Pancreas (tissue), 10 donors: ENCODE measurements around the gene CARMIL3. TPM values are rescaled to one million over a fixed set of nuclear protein-coding genes. Genes with fewer than 3 reads are reported as not detected.
A peak's percentile ranks its signal among the peaks of the same experiment; 100 is the strongest.

Experiments
- ATAC-seq, 4 donors: fragments of 200-7000 bp; cut with Tn5 transposase; one replicate each; pipeline versions ENCODE4 v1.8.0 to v1.9.1; 2020; ENCODE audit warnings: mild to moderate bottlenecking in 4 of 4, moderate library complexity in 4 of 4
- DNase-seq, 6 donors: peaks; one replicate each; pipeline ENCODE4 v3.0.0-alpha.2; 2020
- FAIRE-seq: peaks from 2 replicates; lab custom pipeline; 2012; peaks lifted over from hg19 to GRCh38; lab: Jason Lieb, UNC
- H3K27ac ChIP-seq, 4 donors: fragments of 200-600 bp; sonication (generic); 1 replicate in 3 of 4; 2 replicates in 1 of 4; pipeline versions ENCODE4 v1.5.0 to v1.8.0; 2020
- H3K27me3 ChIP-seq, 4 donors: fragments of 200-600 bp; one replicate each; pipeline ENCODE4 v1.8.0; 2021
- H3K36me3 ChIP-seq, 3 donors: fragments of 200-600 bp; sonication (generic) in 1 of 3; one replicate each; pipeline versions ENCODE4 v1.5.0 to v1.8.0; 2020 to 2021
- H3K4me1 ChIP-seq, 3 donors: fragments of 200-600 bp; one replicate each; pipeline ENCODE4 v1.8.0; 2021
- H3K4me3 ChIP-seq, 4 donors: fragments of 200-600 bp; sonication (generic) in 2 of 4; one replicate each; pipeline versions ENCODE4 v1.5.0 to v1.8.0; 2020 to 2021
- H3K9me3 ChIP-seq, 4 donors: fragments of 200-600 bp; one replicate each; pipeline ENCODE4 v1.8.0; 2021
- WGBS, 2 donors: extraction: QIAGEN DNeasy Blood & Tissue Kit; methylation state at CpG; one replicate each; pipeline ENCODE4 v1.1.7; 2013; 5-methylcytosine and 5-hydroxymethylcytosine counted together
- intact Hi-C, 3 donors: fragments of 100-400 bp; cut with DNase I; formaldehyde crosslinking; loops; one replicate each; pipeline versions ENCODE4 v1.11.1 to v1.14.2; 2022
- polyA plus RNA-seq, 2 donors: library from polyadenylated mRNA; stranded (reverse); fragments of 200-250 nt; gene quantifications; one replicate each; pipeline ENCODE4 v1.2.3, GENCODE V29; 2013
- total RNA-seq, 6 donors: library from RNA; stranded (reverse); fragmentation: NEBNext Ultra II Directional in 4 of 6; extraction: Animal tissue kit (Norgen Biotek cat#: 25700) in 4 of 6; gene quantifications; one replicate each; pipeline versions ENCODE4 v1.2.1 to v1.2.4, GENCODE V29; 2021 to 2023
- TF ChIP-seq, protein P1 (sequence below), 4 donors: fragments of 200-600 bp; sonication (generic) in 3 of 4; IDR thresholded peaks; one replicate each; pipeline versions ENCODE4 v1.5.0 to v1.8.0; 2021; ENCODE audit warnings: antibody characterized with exemption in 4 of 4
- donor health status: healthy with polysubstance abuse.
- donor health status: DM: no; HTN: no; CAD: no; lungs with moderate emphysema.
- donor health status: DM: no; HTN: no; CAD: no.
- donor health status: control.
- donor health status: control.
- donor health status: Bipolar disorder and iron deficiency.
- donor health status: DM: yes; HTN: yes; CAD: no.
- donor health status: DM: no; HTN: no; CAD: no.
- donor health status: DM: no; HTN: no; CAD: no.
- donor health status: DM: yes; HTN: yes; CAD: no.

CARMIL3 gene
- total and polyA plus RNA-seq, 8 donors = 0.31 to 4.0 (median 0.79) TPM

DNA sequence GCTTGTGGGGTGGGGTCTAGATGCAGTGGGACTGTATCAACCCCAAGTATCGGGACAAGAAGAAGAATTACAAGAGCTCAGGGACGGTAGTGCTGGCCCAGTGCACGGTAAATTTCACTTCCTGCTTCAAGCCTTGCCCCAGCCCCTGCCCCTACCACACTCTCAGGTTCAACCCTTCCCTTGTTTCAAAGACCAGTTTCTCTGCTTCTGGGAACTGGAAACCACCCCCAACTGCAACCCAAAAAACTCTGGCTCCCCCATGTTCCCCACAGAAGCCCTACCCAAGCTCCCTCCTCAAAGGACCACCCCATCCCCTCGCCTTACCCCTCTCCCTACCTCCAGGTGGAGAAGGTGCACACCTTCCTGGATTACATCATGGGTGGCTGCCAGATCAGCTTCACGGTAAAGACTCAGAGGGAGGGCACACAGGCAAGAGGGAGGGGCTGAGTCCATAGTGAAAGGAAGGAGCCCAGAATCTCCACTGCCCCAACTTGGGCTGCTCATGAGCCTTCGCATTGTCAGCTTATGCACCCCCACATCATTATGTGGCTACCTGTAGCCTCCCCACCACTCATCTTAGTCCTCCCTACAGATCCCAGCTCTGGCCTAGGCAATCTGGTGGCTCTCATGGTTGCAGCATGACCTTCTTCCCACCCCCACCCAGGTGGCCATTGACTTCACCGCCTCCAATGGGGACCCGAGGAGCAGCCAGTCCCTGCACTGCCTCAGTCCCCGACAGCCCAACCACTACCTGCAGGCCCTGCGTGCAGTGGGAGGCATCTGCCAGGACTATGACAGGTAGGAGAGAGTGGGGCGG, 23.9 kb downstream of the CARMIL3 start:
- FAIRE-seq = no peak
- WGBS, 2 donors = 65 to 71% methylated on average over 10 to 11 of the region's 11 CpGs
- intact Hi-C loops = no loop called here

DNA sequence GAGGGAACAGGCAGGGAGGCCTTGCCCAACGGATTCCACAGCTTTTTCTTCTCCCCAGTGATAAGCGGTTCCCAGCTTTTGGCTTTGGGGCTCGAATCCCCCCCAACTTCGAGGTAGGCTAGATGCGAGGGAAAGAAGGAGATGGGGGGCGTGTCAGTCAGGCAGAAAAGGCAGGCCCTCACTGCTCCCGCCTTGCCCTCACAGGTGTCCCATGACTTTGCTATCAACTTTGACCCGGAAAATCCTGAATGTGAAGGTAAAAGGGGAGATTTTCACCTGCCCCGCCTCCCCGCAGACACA, 24.4 kb downstream of the CARMIL3 start:
- FAIRE-seq (no peak), ATAC-seq (no peak), DNase-seq (no peak)
- intact Hi-C loops = no loop called here
- 85 to 87% methylated on average over 10 of the region's 10 CpGs for WGBS, 2 donors
- H3K36me3 ChIP-seq = no peaks in the 10 kb centered on the region
- H3K9me3 ChIP-seq = no peaks in the 10 kb centered on the region
- H3K27ac ChIP-seq = no peak overlapping the region
- no peak overlapping the region for H3K4me3 ChIP-seq
- TF ChIP-seq, protein P1, sequence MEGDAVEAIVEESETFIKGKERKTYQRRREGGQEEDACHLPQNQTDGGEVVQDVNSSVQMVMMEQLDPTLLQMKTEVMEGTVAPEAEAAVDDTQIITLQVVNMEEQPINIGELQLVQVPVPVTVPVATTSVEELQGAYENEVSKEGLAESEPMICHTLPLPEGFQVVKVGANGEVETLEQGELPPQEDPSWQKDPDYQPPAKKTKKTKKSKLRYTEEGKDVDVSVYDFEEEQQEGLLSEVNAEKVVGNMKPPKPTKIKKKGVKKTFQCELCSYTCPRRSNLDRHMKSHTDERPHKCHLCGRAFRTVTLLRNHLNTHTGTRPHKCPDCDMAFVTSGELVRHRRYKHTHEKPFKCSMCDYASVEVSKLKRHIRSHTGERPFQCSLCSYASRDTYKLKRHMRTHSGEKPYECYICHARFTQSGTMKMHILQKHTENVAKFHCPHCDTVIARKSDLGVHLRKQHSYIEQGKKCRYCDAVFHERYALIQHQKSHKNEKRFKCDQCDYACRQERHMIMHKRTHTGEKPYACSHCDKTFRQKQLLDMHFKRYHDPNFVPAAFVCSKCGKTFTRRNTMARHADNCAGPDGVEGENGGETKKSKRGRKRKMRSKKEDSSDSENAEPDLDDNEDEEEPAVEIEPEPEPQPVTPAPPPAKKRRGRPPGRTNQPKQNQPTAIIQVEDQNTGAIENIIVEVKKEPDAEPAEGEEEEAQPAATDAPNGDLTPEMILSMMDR (IDR thresholded peaks at IDR 0.05) = no peak
- H3K4me1 ChIP-seq = peaks cover 0 to 5% (median 0%) of the 10 kb centered on the region in 3 donors
- H3K27me3 ChIP-seq = no peaks in the 10 kb centered on the region

More for the DNA sequence above, 23.9 kb downstream of the CARMIL3 start:
- TF ChIP-seq, protein P1 (IDR thresholded peaks at IDR 0.05) = no peak
- no peaks in the 10 kb centered on the region for H3K27me3 ChIP-seq
- H3K4me3 ChIP-seq = no peak overlapping the region
- peak in 1 of 6 donors; percentile 32 for DNase-seq
- H3K9me3 ChIP-seq = no peaks in the 10 kb centered on the region
- H3K4me1 ChIP-seq = peaks cover 0 to 5% (median 0%) of the 10 kb centered on the region in 3 donors
- H3K36me3 ChIP-seq = no peaks in the 10 kb centered on the region
- H3K27ac ChIP-seq = no peak overlapping the region
- ATAC-seq = peak in 1 of 4 donors; percentile 42

DNA sequence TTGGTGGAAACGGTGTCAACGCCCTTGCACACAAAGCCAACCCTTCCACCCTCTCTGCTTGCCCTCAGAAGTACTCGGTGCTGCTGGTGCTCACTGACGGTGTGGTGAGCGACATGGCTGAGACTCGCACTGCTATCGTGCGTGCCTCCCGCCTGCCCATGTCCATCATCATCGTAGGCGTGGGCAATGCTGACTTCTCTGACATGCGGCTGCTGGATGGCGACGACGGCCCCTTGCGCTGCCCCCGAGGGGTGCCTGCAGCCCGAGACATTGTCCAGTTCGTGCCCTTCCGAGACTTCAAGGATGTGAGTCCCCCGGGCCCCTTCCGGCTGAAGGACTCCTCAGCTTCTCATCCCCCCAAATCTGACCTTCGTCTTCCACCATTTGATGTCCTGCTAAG, 25.3 kb downstream of the CARMIL3 start:
- Histone ChIP-seq H3K27me3 (no peaks in the 10 kb centered on the region), H3K4me1 (peaks cover 0 to 5% (median 4%) of the 10 kb centered on the region in 3 donors), H3K27ac (no peak overlapping the region), H3K4me3 (no peak overlapping the region), H3K9me3 (no peaks in the 10 kb centered on the region), H3K36me3 (no peaks in the 10 kb centered on the region)
- 91 to 93% methylated on average over 23 of the region's 23 CpGs for WGBS, 2 donors
- FAIRE-seq (no peak), DNase-seq (peak in 1 of 6 donors; percentile 47), ATAC-seq (no peak)
- intact Hi-C loops = no loop called here
- TF ChIP-seq, protein P1 (IDR thresholded peaks at IDR 0.05) = no peak

DNA sequence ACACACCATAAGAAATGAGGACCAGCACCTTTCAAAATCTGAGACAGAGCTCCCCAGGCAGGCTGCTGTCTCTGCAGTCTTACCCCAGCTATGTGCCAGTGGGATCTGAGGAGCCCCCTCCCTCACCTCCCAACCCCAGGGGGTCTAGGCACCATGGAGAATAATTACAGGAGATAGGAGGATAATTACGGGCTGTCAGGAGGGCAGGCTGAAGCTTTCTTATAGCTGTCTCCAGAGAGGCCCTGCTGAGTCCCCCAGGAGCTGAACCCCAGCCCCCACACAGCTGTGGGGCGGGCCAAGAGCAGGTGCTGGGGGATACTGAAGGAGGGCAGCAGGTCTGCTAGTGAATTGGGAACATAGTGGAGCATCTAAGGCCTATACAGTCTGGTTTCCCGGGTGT, 26.3 kb downstream of the CARMIL3 start:
- H3K27me3 ChIP-seq = no peaks in the 10 kb centered on the region
- WGBS, 2 donors = 72 to 84% methylated on average over 3 of the region's 3 CpGs
- intact Hi-C loops = no loop called here
- peak in 1 of 6 donors; percentile 32 for DNase-seq
- H3K9me3 ChIP-seq = no peaks in the 10 kb centered on the region
- no peak for ATAC-seq
- FAIRE-seq = no peak
- peaks cover 0 to 4% (median 0%) of the 10 kb centered on the region in 3 donors for H3K4me1 ChIP-seq
- TF ChIP-seq, protein P1 (IDR thresholded peaks at IDR 0.05) = no peak
- H3K27ac ChIP-seq = no peak overlapping the region
- no peaks in the 10 kb centered on the region for H3K36me3 ChIP-seq
- no peak overlapping the region for H3K4me3 ChIP-seq
